ENCODE measurements around the gene SLC28A1.

GRCh38 chr15:84861781-84862180 lies 22.7 kb upstream of the SLC28A1 start:
- no peak for TF ChIP-seq CTCF (IDR thresholded peaks at IDR 0.05)
- TF ChIP-seq ZFX (IDR thresholded peaks at IDR 0.05; ENCODE audit: borderline replicate concordance): no peak

Data from 22Rv1 (cell line).